H1 (cell line): ENCODE results near the gene TMPRSS12. TPM values are rescaled to one million over a fixed set of nuclear protein-coding genes. Genes with fewer than 3 reads are reported as not detected.
"Not testable (repeated sequence)": the region's sequence is repeated elsewhere in the genome, so short reads cannot be mapped to it uniquely, and the experiment has no call there.

Source experiments
- CTCF ChIA-PET: fragments of 300-600 bp; sonication (Branson Sonifier 250); formaldehyde crosslinking; loops from one replicate; lab custom pipeline; 2021; ENCODE audit not compliant: partially characterized antibody; lab: Charles Lee
- POLR2A ChIA-PET: fragments of 300-600 bp; sonication (Branson Sonifier 250); formaldehyde crosslinking; loops from one replicate; lab custom pipeline; 2021; ENCODE audit warnings: inconsistent platforms; ENCODE audit not compliant: partially characterized antibody; lab: Charles Lee
- DNase-seq, 2 experiments: peaks; one replicate each; pipeline versions ENCODE4 v3.0.0 to v3.0.0-alpha.2; 2010 to 2022; ENCODE audit warnings: low spot score in 2 of 2, low read depth in 1 of 2, mixed read lengths in 1 of 2
- FAIRE-seq: peaks from 2 replicates; lab custom pipeline; 2011; peaks lifted over from hg19 to GRCh38; lab: Jason Lieb, UNC
- H2AFZ ChIP-seq: 2 replicates; pipeline ENCODE4 v1.8.1; 2012; ENCODE audit warnings: low read length, inconsistent platforms
- H2AK5ac ChIP-seq: 2 replicates; pipeline ENCODE4 v1.6.1; 2013; ENCODE audit warnings: low read depth, low read length
- H2BK120ac ChIP-seq: replicated peaks from 2 replicates; pipeline ENCODE3; 2013; ENCODE audit warnings: low read depth, low read length, inconsistent platforms
- H2BK12ac ChIP-seq: 2 replicates; pipeline ENCODE4 v1.6.1; 2013; ENCODE audit warnings: low read depth, low read length
- H2BK15ac ChIP-seq: 2 replicates; pipeline ENCODE4 v1.6.1; 2013; ENCODE audit warnings: low read length
- H2BK20ac ChIP-seq: 2 replicates; pipeline ENCODE4 v1.6.1; 2013; ENCODE audit warnings: low read length
- H2BK5ac ChIP-seq: 2 replicates; pipeline ENCODE4 v1.6.1; 2013; ENCODE audit warnings: low read depth, low read length
- H3K14ac ChIP-seq: 2 replicates; pipeline ENCODE4 v1.6.1; 2013; ENCODE audit warnings: inconsistent platforms; ENCODE audit not compliant: insufficient read length
- H3K18ac ChIP-seq: 2 replicates; pipeline ENCODE4 v1.6.1; 2013; ENCODE audit warnings: low read length; ENCODE audit errors: extremely low read depth
- H3K23ac ChIP-seq: 2 replicates; pipeline ENCODE4 v1.6.1; 2013; ENCODE audit warnings: inconsistent platforms; ENCODE audit not compliant: insufficient read length
- H3K23me2 ChIP-seq: 2 replicates; pipeline ENCODE4 v1.6.1; 2013; ENCODE audit warnings: low read depth, low read length
- H3K27ac ChIP-seq: 2 replicates; pipeline ENCODE4 v1.6.1; 2011; ENCODE audit warnings: low read depth, low read length, inconsistent platforms
- H3K27me3 ChIP-seq, 4 experiments: replicated peaks in 1 of 4; 1 replicate in 1 of 4; 2 replicates in 3 of 4; pipeline versions ENCODE4 v1.6.1 to v1.8.1; 2011 to 2013; ENCODE audit warnings: low read length in 3 of 4, mild to moderate bottlenecking in 3 of 4, inconsistent platforms in 2 of 4, mixed read lengths in 2 of 4, moderate library complexity in 1 of 4; ENCODE audit not compliant: control insufficient read depth in 3 of 4, insufficient read depth in 3 of 4; ENCODE audit errors: extremely low read depth in 1 of 4
- H3K36me3 ChIP-seq, 4 experiments: 2 replicates each; pipeline versions ENCODE4 v1.6.1 to v1.8.1; 2011 to 2013; ENCODE audit warnings: mild to moderate bottlenecking in 4 of 4, low read length in 3 of 4, moderate library complexity in 2 of 4, control low read depth in 1 of 4, inconsistent platforms in 1 of 4; ENCODE audit not compliant: insufficient read depth in 4 of 4, control insufficient read depth in 2 of 4
- H3K4ac ChIP-seq: replicated peaks from 2 replicates; pipeline ENCODE3; 2013; ENCODE audit warnings: low read length, low read depth, mixed read lengths, inconsistent platforms; ENCODE audit not compliant: insufficient read length
- H3K4me1 ChIP-seq, 4 experiments: replicated peaks in 1 of 4; 1 replicate in 1 of 4; 2 replicates in 3 of 4; pipeline versions ENCODE4 v1.6.1 to v1.8.1; 2011 to 2013; ENCODE audit warnings: low read length in 3 of 4, inconsistent platforms in 2 of 4, mixed read lengths in 1 of 4; ENCODE audit not compliant: insufficient read depth in 4 of 4, control insufficient read depth in 3 of 4
- H3K4me2 ChIP-seq, 2 experiments: 2 replicates each; pipeline versions ENCODE4 v1.6.1 to v1.8.1; 2011 to 2013; ENCODE audit warnings: low read depth in 2 of 2, low read length in 2 of 2, control low read depth in 1 of 2, inconsistent platforms in 1 of 2, mild to moderate bottlenecking in 1 of 2; ENCODE audit not compliant: insufficient read depth in 1 of 2
- H3K4me3 ChIP-seq, 4 experiments: fragments of 200-600, 300-600 bp in 1 of 4; sonication (generic), shearing (Covaris generic), sonication (Bioruptor Twin) in 1 of 4; 2 replicates each; pipeline versions ENCODE4 v1.5.1 to v1.8.1; 2011 to 2016; ENCODE audit warnings: low read length in 4 of 4, low read depth in 3 of 4, control low read depth in 2 of 4, inconsistent platforms in 2 of 4, mild to moderate bottlenecking in 2 of 4, mixed read lengths in 1 of 4, moderate library complexity in 1 of 4; ENCODE audit not compliant: insufficient read depth in 2 of 4; ENCODE audit errors: extremely low read depth in 1 of 4
- H3K56ac ChIP-seq: replicated peaks from 2 replicates; pipeline ENCODE3; 2013; ENCODE audit warnings: low read depth, mild to moderate bottlenecking, mixed read lengths, low read length, inconsistent platforms; ENCODE audit not compliant: insufficient read length
- H3K79me1 ChIP-seq: 2 replicates; pipeline ENCODE4 v1.6.1; 2013; ENCODE audit warnings: low read depth, low read length, control low read depth
- H3K79me2 ChIP-seq, 2 experiments: 2 replicates each; pipeline versions ENCODE4 v1.6.1 to v1.8.1; 2012 to 2013; ENCODE audit warnings: low read length in 2 of 2, mild to moderate bottlenecking in 2 of 2, inconsistent platforms in 1 of 2; ENCODE audit not compliant: insufficient read depth in 2 of 2, control insufficient read depth in 1 of 2
- H3K9ac ChIP-seq, 4 experiments: replicated peaks in 1 of 4; 1 replicate in 1 of 4; 2 replicates in 3 of 4; pipeline versions ENCODE4 v1.6.1 to v1.8.1; 2011 to 2013; ENCODE audit warnings: low read depth in 3 of 4, low read length in 3 of 4, control low read depth in 2 of 4, mild to moderate bottlenecking in 2 of 4, moderate library complexity in 2 of 4, inconsistent platforms in 1 of 4; ENCODE audit errors: extremely low read depth in 1 of 4
- H3K9me3 ChIP-seq, 2 experiments: 2 replicates each; pipeline versions ENCODE4 v1.6.1 to v1.8.1; 2012 to 2013; ENCODE audit warnings: mild to moderate bottlenecking in 2 of 2, moderate library complexity in 2 of 2, control low read depth in 1 of 2, inconsistent platforms in 1 of 2, low read depth in 1 of 2, low read length in 1 of 2, mixed read lengths in 1 of 2; ENCODE audit not compliant: insufficient read depth in 2 of 2
- H4K20me1 ChIP-seq, 2 experiments: replicated peaks in 1 of 2; 2 replicates each; pipeline versions ENCODE3 to v1.8.1; 2011 to 2013; ENCODE audit warnings: inconsistent platforms in 2 of 2, low read length in 2 of 2, mild to moderate bottlenecking in 1 of 2; ENCODE audit not compliant: insufficient read depth in 2 of 2, control insufficient read depth in 1 of 2
- H4K5ac ChIP-seq: 2 replicates; pipeline ENCODE4 v1.6.1; 2013; ENCODE audit warnings: low read length, low read depth, mixed read lengths, inconsistent platforms; ENCODE audit not compliant: insufficient read length
- H4K8ac ChIP-seq: 2 replicates; pipeline ENCODE4 v1.8.0; 2013; ENCODE audit warnings: mild to moderate bottlenecking, moderate library complexity, low read length, inconsistent platforms; ENCODE audit not compliant: insufficient read depth; ENCODE audit errors: extremely low read depth
- H4K91ac ChIP-seq: replicated peaks from 2 replicates; pipeline ENCODE3; 2013; ENCODE audit warnings: low read length, mixed read lengths, inconsistent platforms; ENCODE audit not compliant: insufficient read length
- POLR2A ChIP-seq, 2 experiments: IDR thresholded peaks; 1 replicate in 1 of 2; 2 replicates in 1 of 2; pipeline ENCODE4 v1.6.1; 2011; ENCODE audit warnings: low read depth in 2 of 2, low read length in 2 of 2, mild to moderate bottlenecking in 2 of 2; ENCODE audit errors: control extremely low read depth in 1 of 2
- WGBS, 2 experiments: shearing (Covaris generic) in 1 of 2; methylation state at CpG; one replicate each; pipeline versions ENCODE4 v1.1.6 to v1.1.7; 2013 to 2015; ENCODE audit warnings: low lambda C conversion rate in 2 of 2, mixed read lengths in 2 of 2, inconsistent platforms in 1 of 2, low coverage in 1 of 2, missing lambda C conversion rate in 1 of 2; ENCODE audit not compliant: insufficient replicate concordance in 2 of 2, insufficient coverage in 1 of 2, insufficient read length in 1 of 2; ENCODE audit errors: extremely low coverage in 1 of 2, missing lambda C conversion rate in 1 of 2; 5-methylcytosine and 5-hydroxymethylcytosine counted together
- polyA plus RNA-seq, 7 experiments: library from polyadenylated mRNA; depleted of rRNA in 3 of 7; stranded (reverse) in 5 of 7; unstranded in 2 of 7; fragments of >200 nt in 5 of 7; fragments of 200-250 nt in 2 of 7; gene quantifications; 1 replicate in 5 of 7; 2 replicates in 1 of 7; 4 replicates in 1 of 7; pipeline versions ENCODE4 v1.2.1 to v1.2.3, GENCODE V29; 2011 to 2013; ENCODE audit warnings: missing spikeins in 2 of 7, mixed read lengths in 2 of 7
- total RNA-seq: library from RNA; stranded (reverse); fragmentation: NEBNext Ultra II Directional; extraction: Animal tissue kit (Norgen Biotek cat#: 25700); gene quantifications from 2 replicates; pipeline ENCODE4 v1.2.1, GENCODE V29; 2021

The TMPRSS12 gene
- total and polyA plus RNA-seq, 2 of the 8 experiments (the other 6 are each of a cell fraction or from before 2014, with no cell fraction given): not detected

DNA sequence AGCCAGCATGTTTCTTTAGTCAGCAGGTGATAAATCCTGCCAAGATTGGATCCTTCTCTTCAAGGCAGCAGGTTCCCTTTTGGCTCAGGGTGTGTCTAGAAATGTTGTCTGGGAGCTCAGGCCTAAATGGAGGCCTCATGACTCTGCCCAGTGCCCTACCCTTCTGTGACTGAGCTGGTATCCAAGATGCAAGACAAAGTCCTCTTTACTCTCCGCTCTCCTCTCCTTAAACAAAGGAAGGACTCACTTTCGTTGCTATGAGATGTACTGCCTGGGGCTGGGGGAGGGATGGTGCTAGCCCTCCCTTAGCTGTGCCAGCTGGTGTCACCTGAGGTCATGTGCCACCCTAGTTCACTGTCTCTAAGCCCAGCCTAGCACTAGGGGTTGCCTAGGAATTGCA lies 13.8 kb upstream of the TMPRSS12 start:
- H4K5ac ChIP-seq: no peak overlapping the region
- H2BK20ac ChIP-seq: no peak overlapping the region
- no peak overlapping the region for H3K4me2 ChIP-seq
- no peak overlapping the region for H3K18ac ChIP-seq
- H3K4me3 ChIP-seq: no peak overlapping the region
- H3K56ac ChIP-seq: no peak overlapping the region
- DNase-seq (no peak), FAIRE-seq (no peak)
- no peak overlapping the region for H3K23ac ChIP-seq
- 100% methylated on average over 2 of the region's 2 CpGs; no CpG with 5 or more reads in 1 of the 2 experiments for WGBS, 2 experiments
- peaks cover 11% of the 10 kb centered on the region in 2 experiments for H3K9me3 ChIP-seq
- TF ChIP-seq POLR2A (IDR thresholded peaks at IDR 0.05; ENCODE audit: control extremely low read depth in 1 of 2, low read depth in 2 of 2, low read length in 2 of 2): no peak
- H4K91ac ChIP-seq: no peak overlapping the region
- no peak overlapping the region for H2BK120ac ChIP-seq
- H3K9ac ChIP-seq: no peak overlapping the region
- H2BK5ac ChIP-seq: no peak overlapping the region
- no peak overlapping the region for H3K27ac ChIP-seq
- H4K8ac ChIP-seq: no peak overlapping the region
- ChIA-PET POLR2A (interaction anchor here (0.7 to 1.0 kb wide), 2 partner anchors 157 to 197 kb away, joined by 3 read pairs; partner anchors contain the start of gene SLC11A2), CTCF (interaction anchor here (0.6 to 6.6 kb wide), 3 partner anchors 13 to 389 kb away, joined by 3 to 89 read pairs (median 3); partner anchors contain the start of gene POU6F1)
- H3K4me1 ChIP-seq: no peaks in the 10 kb centered on the region
- H3K79me1 ChIP-seq: no peaks in the 10 kb centered on the region
- no peaks in the 10 kb centered on the region for H3K79me2 ChIP-seq
- no peak overlapping the region for H2BK15ac ChIP-seq
- H3K27me3 ChIP-seq: no peaks in the 10 kb centered on the region
- H2AK5ac ChIP-seq: no peak overlapping the region
- H2BK12ac ChIP-seq: no peak overlapping the region
- H3K23me2 ChIP-seq: no peaks in the 10 kb centered on the region
- no peak overlapping the region for H3K4ac ChIP-seq
- H2AFZ ChIP-seq: no peak overlapping the region
- H4K20me1 ChIP-seq: no peaks in the 10 kb centered on the region
- no peak overlapping the region for H3K14ac ChIP-seq
- H3K36me3 ChIP-seq: no peaks in the 10 kb centered on the region

- DNase-seq, H2BK12ac ChIP-seq, H4K5ac ChIP-seq, H4K91ac ChIP-seq, FAIRE-seq, H3K4ac ChIP-seq, H3K23me2 ChIP-seq, H2BK5ac ChIP-seq, CTCF ChIA-PET, H3K4me1 ChIP-seq, POLR2A ChIA-PET, H2BK20ac ChIP-seq, H2AFZ ChIP-seq, H3K27me3 ChIP-seq, H3K79me2 ChIP-seq, H3K27ac ChIP-seq, H4K8ac ChIP-seq, H3K9ac ChIP-seq, H2BK15ac ChIP-seq, H2BK120ac ChIP-seq, H3K56ac ChIP-seq, H3K36me3 ChIP-seq, H3K4me2 ChIP-seq, H2AK5ac ChIP-seq, H4K20me1 ChIP-seq, H3K14ac ChIP-seq, H3K4me3 ChIP-seq, H3K18ac ChIP-seq, H3K79me1 ChIP-seq, H3K23ac ChIP-seq: not testable (repeated sequence)
- peaks cover 17 to 21% of the 10 kb centered on the region in 2 experiments for H3K9me3 ChIP-seq
Measured at GRCh38 chr12:50833801-50834200, 8.9 kb upstream of the TMPRSS12 start.
